ENCODE data around the gene CNTD1. TPM values are rescaled to one million over a fixed set of nuclear protein-coding genes. Genes with fewer than 3 reads are reported as not detected.
"Not testable (repeated sequence)": the region's sequence is repeated elsewhere in the genome, so short reads cannot be mapped to it uniquely, and the experiment has no call there.

The CNTD1 gene
- total RNA-seq (2014; rRNA removed; shearing (Covaris generic)), result 0.17 TPM in 1 of 2 replicates, not detected in the other

DNA sequence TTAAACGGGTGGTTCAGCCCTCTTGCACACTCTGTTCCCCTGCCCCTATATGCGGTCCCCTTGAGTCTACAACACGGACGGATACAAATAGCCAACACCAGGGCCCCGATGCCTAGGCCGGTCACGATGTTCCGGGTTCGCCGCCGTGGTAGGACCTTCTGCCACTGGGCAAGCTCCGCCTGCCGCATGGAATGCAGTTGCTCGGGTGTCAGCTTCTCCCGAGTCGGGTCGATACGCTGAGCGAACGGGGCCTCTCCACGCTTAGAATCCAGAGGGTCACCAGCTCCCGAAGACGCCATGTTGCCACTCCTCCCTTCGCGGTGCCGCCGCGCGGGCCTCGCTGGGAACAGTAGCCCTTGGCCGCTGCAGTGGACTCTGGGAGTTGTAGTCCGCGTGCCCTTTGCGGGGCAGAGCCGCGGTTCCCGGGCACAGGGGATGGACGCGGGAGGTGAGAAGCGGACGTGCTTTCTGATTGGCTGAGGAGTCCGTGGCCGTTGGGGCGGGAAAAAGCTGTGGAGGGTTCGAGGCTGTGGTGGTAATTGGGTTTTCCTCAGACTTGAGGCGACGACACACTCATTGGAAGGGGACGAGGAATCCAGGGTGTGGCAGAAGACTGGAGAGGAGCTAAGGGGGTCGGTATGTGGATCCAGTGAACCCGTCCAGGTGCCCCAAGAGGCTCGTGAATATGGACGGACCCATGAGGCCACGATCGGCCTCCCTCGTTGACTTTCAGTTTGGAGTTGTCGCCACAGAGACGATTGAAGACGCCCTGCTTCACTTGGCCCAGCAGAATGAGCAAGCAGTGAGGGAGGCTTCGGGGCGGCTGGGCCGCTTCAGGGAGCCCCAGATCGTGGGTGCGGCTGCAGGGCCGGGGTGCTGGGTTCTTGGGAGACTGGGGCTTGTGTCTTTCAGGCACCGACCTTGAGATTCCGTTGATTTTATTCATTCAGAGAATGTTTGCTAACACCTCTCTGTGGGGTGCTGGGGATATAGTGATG, at the start of gene CNTD1, which contains the start of gene COA3:
TSS of gene CNTD1 (plus strand) at position 479 of the 998 bp plus-strand sequence. CDS start at position 686, 207 bp downstream.
TSS of gene COA3 (minus strand) at position 322 of the 998 bp plus-strand sequence. CDS start at position 299, 23 bp downstream.
- Histone ChIP-seq H3K36me3 (replicated peaks; ENCODE audit: control insufficient read depth, insufficient read depth, low read length) (no peaks in the 10 kb centered on the region; the same call in 1 of the 2 replicates), H3K4me3 (ENCODE audit: insufficient read depth, low read depth, low read length) (peak within 1 kb of the TSS; percentile 96), H3K27me3 (ENCODE audit: control insufficient read depth, insufficient read depth, low read length) (peaks cover 3% of the 10 kb centered on the region)
- DNase-seq, result peak; percentile 97

DNA sequence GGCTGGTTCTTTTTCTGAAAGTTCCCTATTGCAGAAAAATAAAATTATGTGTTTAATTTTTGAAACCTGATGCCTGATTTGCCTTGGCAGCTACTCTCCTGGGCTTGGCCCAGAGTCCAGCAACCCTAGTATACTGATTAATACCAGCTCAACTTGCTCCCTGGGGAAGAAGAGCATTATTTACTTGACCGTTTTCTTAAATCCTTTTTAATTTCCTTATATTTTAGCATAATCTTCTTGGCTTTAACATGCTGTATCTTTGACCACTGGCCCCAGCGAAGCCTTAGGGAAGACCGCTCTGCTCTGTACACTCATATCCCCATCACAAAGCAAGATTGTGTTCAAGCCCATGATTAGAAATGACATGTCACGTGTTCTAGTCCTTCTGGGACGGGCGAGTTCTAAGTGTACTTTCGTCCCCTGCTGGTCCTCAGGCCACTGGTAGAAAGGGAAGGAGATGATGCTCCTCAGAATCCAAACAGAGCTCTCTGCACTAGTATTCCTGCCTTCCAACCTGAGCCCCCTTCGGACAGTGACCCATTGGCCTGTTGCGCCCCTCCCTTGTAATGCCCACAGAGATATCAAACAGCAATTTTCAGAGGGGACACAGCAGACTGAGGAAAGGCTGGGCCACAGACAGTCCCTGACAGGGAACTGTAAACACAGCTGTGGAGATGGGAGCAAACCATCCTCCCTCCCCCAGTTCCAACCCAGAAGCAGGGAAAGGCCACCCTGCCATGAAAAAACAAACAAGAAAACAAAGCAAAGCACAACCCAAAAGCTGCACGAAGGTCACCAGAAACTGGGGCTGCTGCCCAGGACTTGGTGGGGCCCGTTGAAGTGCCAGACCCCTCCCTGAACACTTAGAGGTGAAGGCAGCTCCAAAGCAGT, 49.5 kb upstream of the CNTD1 start:
- Histone ChIP-seq H3K27me3 (ENCODE audit: control insufficient read depth, insufficient read depth, low read length) (peaks cover 9% of the 10 kb centered on the region), H3K4me3 (ENCODE audit: insufficient read depth, low read depth, low read length) (no peak overlapping the region), H3K36me3 (replicated peaks; ENCODE audit: control insufficient read depth, insufficient read depth, low read length) (no peaks in the 10 kb centered on the region)
- DNase-seq, result no peak

DNA sequence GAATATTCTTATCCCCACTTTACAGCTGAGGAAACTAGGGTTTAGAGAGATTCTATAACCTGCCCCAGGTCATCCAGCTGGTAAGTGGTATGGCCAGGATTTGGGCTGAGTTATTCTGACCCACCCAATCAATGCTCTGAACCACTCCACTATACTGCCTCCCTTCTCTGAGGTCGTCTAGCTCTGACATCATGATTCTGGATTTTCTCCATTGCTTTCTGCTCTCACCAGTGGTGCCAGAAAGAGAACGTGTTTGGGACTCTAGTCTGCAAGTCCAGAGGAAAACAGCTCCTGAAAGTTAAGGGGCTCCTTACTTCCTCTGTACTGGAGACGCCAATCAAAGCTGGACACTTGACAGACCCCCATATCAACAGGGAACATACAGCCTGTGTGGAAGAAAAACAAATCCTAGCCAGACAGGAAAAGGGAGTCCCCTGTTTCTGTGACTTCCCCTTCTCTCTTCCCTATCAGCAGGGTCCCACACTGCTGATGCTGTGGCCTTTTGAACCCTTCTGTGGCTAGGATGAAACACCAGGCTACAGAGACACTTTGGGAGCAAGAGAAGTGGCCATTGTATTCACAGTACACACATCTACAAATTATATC, 47.8 kb upstream of the CNTD1 start:
- Histone ChIP-seq H3K27me3 (ENCODE audit: control insufficient read depth, insufficient read depth, low read length) (peaks cover 1% of the 10 kb centered on the region), H3K36me3 (replicated peaks; ENCODE audit: control insufficient read depth, insufficient read depth, low read length) (no peaks in the 10 kb centered on the region), H3K4me3 (ENCODE audit: insufficient read depth, low read depth, low read length) (no peak overlapping the region)
- DNase-seq, result no peak

DNA sequence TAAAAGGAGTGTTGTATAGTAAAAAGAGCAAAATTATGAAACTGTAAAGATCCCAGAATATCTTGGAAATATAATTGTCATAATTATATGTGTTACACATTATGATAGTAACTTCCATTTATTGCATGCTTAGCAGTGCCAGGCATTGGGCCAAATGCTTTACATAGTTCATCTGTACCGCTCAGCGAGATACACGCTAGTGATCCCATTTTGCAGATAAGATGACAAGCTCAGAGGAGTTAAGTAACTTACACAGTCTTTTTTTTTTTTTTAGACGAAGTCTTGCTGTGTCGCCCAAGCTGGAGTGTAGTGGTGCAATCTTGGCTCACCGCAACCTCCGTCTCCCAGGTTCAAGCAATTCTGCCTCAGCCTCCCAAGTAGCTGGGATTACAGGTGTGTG, 47.0 kb upstream of the CNTD1 start:
- no peaks in the 10 kb centered on the region for H3K27me3 ChIP-seq (ENCODE audit: control insufficient read depth, insufficient read depth, low read length)
- no peak for DNase-seq
- no peaks in the 10 kb centered on the region for H3K36me3 ChIP-seq (replicated peaks; ENCODE audit: control insufficient read depth, insufficient read depth, low read length)
- H3K4me3 ChIP-seq (ENCODE audit: insufficient read depth, low read depth, low read length), result no peak overlapping the region

GRCh38 chr17:42754782-42755181, 43.9 kb upstream of the CNTD1 start:
- no peak overlapping the region for H3K4me3 ChIP-seq (ENCODE audit: insufficient read depth, low read depth, low read length)
- no peaks in the 10 kb centered on the region for H3K36me3 ChIP-seq (replicated peaks; ENCODE audit: control insufficient read depth, insufficient read depth, low read length)
- H3K27me3 ChIP-seq (ENCODE audit: control insufficient read depth, insufficient read depth, low read length), result peaks cover 4% of the 10 kb centered on the region
- no peak for DNase-seq

DNA sequence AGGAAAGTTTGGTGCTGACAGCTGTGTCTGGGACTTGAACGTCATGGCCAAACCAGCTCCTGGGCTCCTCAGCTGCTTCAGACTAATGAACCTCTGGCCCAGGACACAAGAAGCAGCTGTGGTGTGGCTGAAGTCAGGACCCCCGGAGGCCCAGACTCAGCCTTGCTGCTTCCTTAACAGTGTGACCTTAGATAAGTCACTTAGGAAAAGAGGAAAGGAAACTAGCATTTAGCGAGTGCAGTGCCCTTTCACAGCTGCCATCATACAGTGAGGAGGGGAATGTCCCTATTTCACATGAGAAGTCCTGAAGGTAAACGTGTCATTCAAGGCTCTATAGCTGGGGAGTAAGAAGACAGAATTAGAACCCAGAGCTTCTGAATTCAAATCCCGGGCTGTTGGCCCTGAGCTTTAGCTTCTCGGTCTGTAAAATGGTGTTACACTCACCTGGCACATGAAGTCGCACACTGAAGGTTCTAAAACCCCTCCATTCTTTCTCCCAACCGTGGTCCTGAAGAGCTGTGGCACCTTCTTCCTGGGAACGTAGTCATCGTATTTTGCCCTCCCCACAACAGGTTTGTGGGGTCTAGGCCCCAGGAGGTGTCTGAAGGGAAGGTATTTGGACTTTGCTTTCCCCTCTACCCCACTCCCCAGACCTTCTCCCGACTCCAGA, 38.5 kb upstream of the CNTD1 start:
- H3K36me3 ChIP-seq (replicated peaks; ENCODE audit: control insufficient read depth, insufficient read depth, low read length), result no peaks in the 10 kb centered on the region
- H3K4me3 ChIP-seq (ENCODE audit: insufficient read depth, low read depth, low read length), result peak overlapping the region; percentile 59
- no peak for DNase-seq
- H3K27me3 ChIP-seq (ENCODE audit: control insufficient read depth, insufficient read depth, low read length), result peaks cover 28% of the 10 kb centered on the region

GRCh38 chr17:42760652-42761581, 37.7 kb upstream of the CNTD1 start, which contains the start of gene RAMP2:
RAMP2 (plus strand) TSS chr17:42761227; CDS start chr17:42761262, 35 bp downstream.
- Histone ChIP-seq H3K27me3 (ENCODE audit: control insufficient read depth, insufficient read depth, low read length) (peaks cover 28% of the 10 kb centered on the region), H3K4me3 (ENCODE audit: insufficient read depth, low read depth, low read length) (peak within 1 kb of the TSS; percentile 59)
- peak; percentile 86 for DNase-seq

DNA sequence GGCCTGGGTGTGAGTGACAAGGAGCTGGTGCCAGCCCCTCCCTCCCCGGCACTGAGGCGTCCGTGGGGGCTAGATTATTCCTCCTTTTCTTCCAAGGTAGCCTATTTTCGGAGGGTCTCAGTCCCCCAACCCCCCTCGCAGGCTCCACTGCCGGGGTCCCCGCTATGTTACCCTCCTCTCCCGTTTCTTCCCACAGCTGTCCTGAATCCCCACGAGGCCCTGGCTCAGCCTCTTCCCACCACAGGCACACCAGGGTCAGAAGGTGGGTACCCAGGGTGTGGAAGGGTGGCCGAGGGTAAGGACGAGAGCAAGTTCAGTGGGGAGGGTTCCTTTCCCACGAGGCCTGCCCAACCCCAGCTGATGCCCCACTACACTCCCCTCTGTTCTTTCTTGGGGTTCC, 37.0 kb upstream of the CNTD1 start:
- peaks cover 28% of the 10 kb centered on the region for H3K27me3 ChIP-seq (ENCODE audit: control insufficient read depth, insufficient read depth, low read length)
- no peak for DNase-seq
- peak overlapping the region; percentile 59 for H3K4me3 ChIP-seq (ENCODE audit: insufficient read depth, low read depth, low read length)
- H3K36me3 ChIP-seq (replicated peaks; ENCODE audit: control insufficient read depth, insufficient read depth, low read length), result no peaks in the 10 kb centered on the region

More at GRCh38 chr17:42760652-42761581, 37.7 kb upstream of the CNTD1 start, which contains the start of gene RAMP2:
- H3K36me3 ChIP-seq (replicated peaks; ENCODE audit: control insufficient read depth, insufficient read depth, low read length), result no peaks in the 10 kb centered on the region

DNA sequence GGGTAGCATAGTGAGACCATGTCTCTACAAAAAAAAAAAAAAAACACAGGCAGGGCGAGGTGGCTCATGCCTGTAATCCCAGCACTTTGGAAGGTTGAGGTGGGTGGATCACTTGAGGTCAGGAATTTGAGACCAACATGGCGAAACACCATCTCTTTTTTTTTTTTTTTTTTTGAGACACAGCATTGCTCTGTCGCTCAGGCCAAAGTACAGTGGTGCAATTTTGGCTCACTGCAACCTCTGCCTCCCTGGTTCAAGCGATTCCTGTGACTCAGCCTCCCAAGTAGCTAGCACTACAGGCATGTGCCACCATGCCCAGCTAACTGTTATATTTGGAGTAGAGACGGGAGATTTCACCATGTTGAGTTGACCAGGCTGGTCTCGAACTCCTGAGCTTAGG, 32.5 kb upstream of the CNTD1 start:
- no peak for DNase-seq
- H3K27me3 ChIP-seq (ENCODE audit: control insufficient read depth, insufficient read depth, low read length), result peaks cover 13% of the 10 kb centered on the region
- H3K4me3 ChIP-seq (ENCODE audit: insufficient read depth, low read depth, low read length), result no peak overlapping the region
- H3K36me3 ChIP-seq (replicated peaks; ENCODE audit: control insufficient read depth, insufficient read depth, low read length), result no peaks in the 10 kb centered on the region

DNA sequence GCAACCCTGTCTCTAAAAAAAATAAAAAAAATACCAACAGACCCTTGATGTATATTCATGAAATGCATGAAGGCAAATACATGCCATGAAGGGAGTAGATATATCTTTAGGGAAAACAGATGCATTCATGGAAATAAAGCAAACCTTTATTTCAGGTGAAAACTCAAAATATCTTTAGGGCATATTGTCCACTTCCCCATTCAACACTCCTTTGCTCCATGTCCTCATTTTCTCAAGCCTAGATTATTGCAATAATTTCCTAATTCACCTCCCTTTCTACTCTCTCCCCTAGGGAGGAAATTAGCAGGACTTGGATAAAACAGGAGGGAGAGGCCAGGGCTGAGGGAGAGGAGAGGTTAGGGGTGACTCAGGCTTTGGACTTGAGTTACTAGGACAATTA, 31.1 kb upstream of the CNTD1 start:
- DNase-seq, result no peak
- no peaks in the 10 kb centered on the region for H3K36me3 ChIP-seq (replicated peaks; ENCODE audit: control insufficient read depth, insufficient read depth, low read length)
- no peak overlapping the region for H3K4me3 ChIP-seq (ENCODE audit: insufficient read depth, low read depth, low read length)
- peaks cover under 1% of the 10 kb centered on the region; the same call in 1 of the 2 replicates for H3K27me3 ChIP-seq (ENCODE audit: control insufficient read depth, insufficient read depth, low read length)

DNA sequence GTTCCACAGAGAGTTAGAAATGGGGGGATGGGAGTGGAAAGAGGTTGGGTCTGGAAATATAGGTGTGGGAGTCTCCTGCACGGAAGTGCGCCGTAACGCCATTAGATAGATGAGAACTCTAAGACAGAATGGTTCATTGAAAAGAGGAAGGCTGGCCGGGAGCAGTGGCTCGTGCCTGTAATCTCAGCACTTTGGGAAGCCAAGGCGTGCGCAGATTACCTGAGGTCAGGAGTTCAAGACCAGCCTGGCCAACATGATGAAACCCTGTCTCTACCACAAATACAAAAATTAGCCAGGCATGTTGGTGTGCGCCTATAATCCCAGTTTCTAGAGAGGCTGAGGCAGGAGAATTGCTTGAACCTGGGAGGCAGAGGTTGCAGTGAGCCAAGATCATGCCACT, 30.7 kb upstream of the CNTD1 start:
- not testable (repeated sequence) for H3K27me3 ChIP-seq (ENCODE audit: control insufficient read depth, insufficient read depth, low read length); H3K4me3 ChIP-seq (ENCODE audit: insufficient read depth, low read depth, low read length); H3K36me3 ChIP-seq (replicated peaks; ENCODE audit: control insufficient read depth, insufficient read depth, low read length); DNase-seq

DNA sequence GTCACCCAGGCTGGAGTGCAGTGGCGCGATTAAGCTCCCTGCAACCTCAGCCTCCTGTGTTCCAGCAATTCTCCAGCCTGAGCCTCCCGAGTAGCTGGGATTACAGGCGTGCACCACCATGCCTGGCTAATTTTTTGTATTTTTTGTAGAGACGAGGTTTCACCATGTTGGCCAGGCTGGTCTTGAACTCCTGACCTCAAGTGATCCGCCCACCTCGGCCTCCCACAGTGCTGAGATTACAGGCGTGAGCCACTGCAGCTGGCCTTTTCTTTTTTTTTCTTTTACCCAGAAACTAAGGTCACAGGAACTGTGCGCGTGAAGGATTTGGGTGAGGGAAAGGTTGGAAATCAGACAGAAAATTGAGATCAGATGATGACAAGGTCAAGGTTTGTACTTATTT, 28.7 kb upstream of the CNTD1 start:
- not testable (repeated sequence) for H3K27me3 ChIP-seq (ENCODE audit: control insufficient read depth, insufficient read depth, low read length); H3K4me3 ChIP-seq (ENCODE audit: insufficient read depth, low read depth, low read length); DNase-seq; H3K36me3 ChIP-seq (replicated peaks; ENCODE audit: control insufficient read depth, insufficient read depth, low read length)

GRCh38 chr17:42772945-42773289, 25.7 kb upstream of the CNTD1 start:
- peak overlapping the region; percentile 69; the same call in 1 of the 2 replicates for H3K4me3 ChIP-seq (ENCODE audit: insufficient read depth, low read depth, low read length)
- peaks cover 12% of the 10 kb centered on the region for H3K36me3 ChIP-seq (replicated peaks; ENCODE audit: control insufficient read depth, insufficient read depth, low read length)
- no peaks in the 10 kb centered on the region; the same call in 1 of the 2 replicates for H3K27me3 ChIP-seq (ENCODE audit: control insufficient read depth, insufficient read depth, low read length)
- no peak for DNase-seq

Data from H7 (cell line).